ENCODE results near the gene NIP7.

DNA sequence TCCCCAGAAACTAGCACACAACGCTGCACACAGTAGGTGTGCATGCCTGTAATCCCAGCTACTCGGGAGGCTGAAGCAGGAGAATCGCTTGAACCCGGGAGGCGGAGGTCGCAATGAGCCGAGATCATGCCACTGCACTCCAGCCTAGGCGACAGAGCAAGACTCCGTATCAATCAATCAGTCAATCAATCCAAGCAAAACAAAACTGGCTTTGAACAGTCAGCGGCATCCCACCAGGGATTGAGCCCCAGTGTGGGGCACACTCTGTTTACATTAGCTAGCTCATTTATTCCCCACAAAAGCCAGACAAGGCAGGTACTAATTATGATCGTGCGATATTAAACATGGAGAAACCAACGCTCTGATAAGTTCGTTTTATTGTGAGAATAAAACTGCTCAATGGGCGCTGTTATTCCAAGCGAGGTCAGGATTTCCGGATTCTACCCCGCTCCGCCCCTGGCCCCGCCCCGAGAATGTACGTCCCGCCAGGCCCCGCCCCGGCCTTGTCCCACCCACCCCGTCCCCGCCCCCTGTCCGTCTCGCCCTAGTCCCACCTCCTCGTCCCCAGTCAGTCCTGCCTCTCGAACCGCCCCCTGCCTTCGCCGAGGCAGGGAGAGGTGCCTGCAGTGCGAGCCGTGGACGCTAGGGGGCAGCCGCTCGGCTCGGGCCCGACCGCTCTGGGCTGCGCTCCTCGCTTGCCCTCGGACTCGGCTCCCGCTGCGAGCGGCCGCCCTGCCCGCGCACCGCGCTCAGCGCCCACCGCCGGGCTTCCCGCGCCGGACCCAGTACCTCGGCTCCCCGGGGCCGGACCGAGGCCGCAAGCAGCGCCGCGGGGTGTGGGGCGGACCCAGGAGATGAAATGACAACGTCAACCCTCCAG, 28.7 kb upstream of the NIP7 start, which contains the start of gene VPS4A:
- peak; percentile 32 for TF ChIP-seq POLR2A (IDR thresholded peaks at IDR 0.05)
- peak; percentile 42 to 97 (median 81) for TF ChIP-seq CTCF (IDR thresholded peaks at IDR 0.05)
